Choroid plexus epithelial cell (primary cell): ENCODE results near the gene DPP9.

ENCODE experiments used
- DNase-seq: peaks from one replicate; pipeline ENCODE4 v3.0.0-alpha.2; 2010; ENCODE audit warnings: low read depth
- H3K4me3 ChIP-seq: 2 replicates; pipeline ENCODE4 v1.5.1; 2011; ENCODE audit warnings: low read depth, mild to moderate bottlenecking, control low read depth, low read length, moderate library complexity
- CTCF ChIP-seq: conservative IDR thresholded peaks from 2 replicates; pipeline ENCODE4 v1.5.1; 2011; ENCODE audit warnings: low read depth, mild to moderate bottlenecking, control low read depth, inconsistent platforms, low read length, moderate library complexity

DPP9 gene

GRCh38 chr19:4640247-4641000 lies 83.2 kb downstream of the DPP9 start:
- DNase-seq: no peak
- no peak for TF ChIP-seq CTCF
- peak overlapping the region; percentile 84 for H3K4me3 ChIP-seq

GRCh38 chr19:4639531-4640246 lies 84.0 kb downstream of the DPP9 start:
- no peak for DNase-seq
- peak overlapping the region; percentile 84 for H3K4me3 ChIP-seq
- no peak for TF ChIP-seq CTCF

GRCh38 chr19:4638828-4639530 lies 84.7 kb downstream of the DPP9 start, which contains the start of gene TNFAIP8L1:
TSS of gene TNFAIP8L1 (plus strand) at chr19:4639516. CDS start at chr19:4651870, 12,354 bp downstream.
- H3K4me3 ChIP-seq: peak within 1 kb of the TSS; percentile 84
- peak; percentile 97 for DNase-seq
- TF ChIP-seq CTCF: no peak

GRCh38 chr19:4638317-4638716 lies 85.3 kb downstream of the DPP9 start:
- H3K4me3 ChIP-seq: no peak overlapping the region
- DNase-seq: no peak
- TF ChIP-seq CTCF: no peak

- no peak for DNase-seq
- H3K4me3 ChIP-seq: no peak overlapping the region
- no peak for TF ChIP-seq CTCF
Measured at GRCh38 chr19:4636761-4637160, 86.9 kb downstream of the DPP9 start.

- TF ChIP-seq CTCF: peak; percentile 65
- peak; percentile 51 for DNase-seq
- peak overlapping the region; percentile 60 for H3K4me3 ChIP-seq
Measured at GRCh38 chr19:4636151-4636717, 87.4 kb downstream of the DPP9 start.
